ENCODE results near the gene PEF1. TPM values are rescaled to one million over a fixed set of nuclear protein-coding genes. Genes with fewer than 3 reads are reported as not detected.
A peak's percentile ranks its signal among the peaks of the same experiment; 100 is the strongest.

Gene PEF1
- total and polyA plus RNA-seq, 2 of the 8 experiments (the other 6 are each of a cell fraction or from before 2014, with no cell fraction given): 35.2 to 69.2 TPM

DNA sequence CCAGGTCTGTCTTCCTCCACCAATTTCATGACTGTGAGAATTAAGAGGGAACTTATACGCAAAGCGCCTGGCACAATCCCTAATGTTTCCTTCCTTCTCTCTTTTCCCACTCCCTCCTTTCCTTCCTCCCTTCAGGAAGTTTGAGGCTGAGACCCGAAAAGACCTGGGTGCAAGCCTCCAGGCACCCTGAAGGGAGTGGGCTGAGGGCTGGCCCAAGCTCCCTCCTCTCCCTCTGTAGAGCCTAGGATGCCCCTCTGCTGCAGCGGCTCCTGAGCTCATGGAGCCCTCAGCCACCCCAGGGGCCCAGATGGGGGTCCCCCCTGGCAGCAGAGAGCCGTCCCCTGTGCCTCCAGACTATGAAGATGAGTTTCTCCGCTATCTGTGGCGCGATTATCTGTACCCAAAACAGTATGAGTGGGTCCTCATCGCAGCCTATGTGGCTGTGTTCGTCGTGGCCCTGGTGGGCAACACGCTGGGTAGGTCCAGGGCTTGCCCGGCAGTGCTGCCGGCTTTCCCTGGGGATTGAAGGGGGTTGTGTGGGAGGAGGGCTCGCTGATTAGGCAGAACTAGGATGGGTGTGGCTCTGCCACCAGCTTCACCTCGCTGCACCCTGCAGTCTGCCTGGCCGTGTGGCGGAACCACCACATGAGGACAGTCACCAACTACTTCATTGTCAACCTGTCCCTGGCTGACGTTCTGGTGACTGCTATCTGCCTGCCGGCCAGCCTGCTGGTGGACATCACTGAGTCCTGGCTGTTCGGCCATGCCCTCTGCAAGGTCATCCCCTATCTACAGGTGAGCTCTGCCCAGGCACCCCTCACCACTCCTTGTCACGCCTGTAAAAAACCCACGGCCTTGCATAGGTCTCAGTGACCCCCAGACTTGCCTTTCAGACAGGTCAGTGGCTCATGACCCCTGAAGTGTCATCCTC is 25.5 kb downstream of the PEF1 start:
- H3K79me1 ChIP-seq (ENCODE audit: low read depth, low read length): no peaks in the 10 kb centered on the region
- H2BK12ac ChIP-seq (ENCODE audit: low read depth, low read length): peak overlapping the region; percentile 60; the same call in 1 of the 2 replicates
- H4K91ac ChIP-seq (replicated peaks; ENCODE audit: insufficient read length, low read length): no peak overlapping the region
- H2BK20ac ChIP-seq (ENCODE audit: low read length): no peak overlapping the region
- no peak overlapping the region for H3K4me3 ChIP-seq (ENCODE audit: extremely low read depth in 1 of 4, insufficient read depth in 2 of 4, low read depth in 3 of 4, low read length in 4 of 4)
- no peak overlapping the region for H4K8ac ChIP-seq (ENCODE audit: extremely low read depth, insufficient read depth, low read length)
- no peak for DNase-seq (ENCODE audit: low read depth in 1 of 2, low spot score in 2 of 2)
- H3K4me2 ChIP-seq (ENCODE audit: insufficient read depth in 1 of 2, low read depth in 2 of 2, low read length in 2 of 2): peak overlapping the region; percentile 63 to 94; a peak in 1 of 4 replicates
- FAIRE-seq: no peak
- H3K4ac ChIP-seq (replicated peaks; ENCODE audit: insufficient read length, low read depth, low read length): no peak overlapping the region
- H3K9ac ChIP-seq (replicated peaks in 1 of 4; ENCODE audit: extremely low read depth in 1 of 4, low read depth in 3 of 4, low read length in 3 of 4): no peak overlapping the region
- H3K14ac ChIP-seq (ENCODE audit: insufficient read length): no peak overlapping the region
- H3K4me1 ChIP-seq (replicated peaks in 1 of 4; ENCODE audit: control insufficient read depth in 3 of 4, insufficient read depth in 4 of 4, low read length in 3 of 4): peaks cover 2 to 8% (median 6%) of the 10 kb centered on the region in 4 experiments; a peak in 5 of 7 replicates
- H3K18ac ChIP-seq (ENCODE audit: extremely low read depth, low read length): no peak overlapping the region; the same call in 1 of the 2 replicates
- no peak overlapping the region for H3K23ac ChIP-seq (ENCODE audit: insufficient read length)
- TF ChIP-seq PHF8 (conservative IDR thresholded peaks at IDR 0.05; ENCODE audit: low read depth, low read length) (no peak), NANOG (IDR thresholded peaks at IDR 0.05; ENCODE audit: insufficient read depth, low read depth, low read length, poor library complexity, severe bottlenecking) (no peak), KDM1A (IDR thresholded peaks at IDR 0.05; ENCODE audit: borderline replicate concordance, low read length) (no peak), HDAC6 (IDR thresholded peaks at IDR 0.05; ENCODE audit: low read depth, low read length) (no peak), SIX5 (IDR thresholded peaks at IDR 0.05; ENCODE audit: low read depth, low read length) (no peak), EGR1 (IDR thresholded peaks at IDR 0.05; ENCODE audit: borderline replicate concordance, low read depth, low read length) (no peak)
- no peak overlapping the region for H2AFZ ChIP-seq (ENCODE audit: low read length)
- H3K9me3 ChIP-seq (ENCODE audit: insufficient read depth in 2 of 2, low read depth in 1 of 2, low read length in 1 of 2): no peaks in the 10 kb centered on the region
- no peaks in the 10 kb centered on the region for H3K36me3 ChIP-seq (ENCODE audit: control insufficient read depth in 2 of 4, insufficient read depth in 4 of 4, low read length in 3 of 4)
- CTCF ChIA-PET (ENCODE audit: partially characterized antibody): interaction anchor here (0.9 to 4.7 kb wide), 33 partner anchors 8 to 384 kb away, joined by 3 to 25 read pairs (median 4); partner anchors contain the start of gene COL16A1
- no peak overlapping the region for H3K27ac ChIP-seq (ENCODE audit: low read depth, low read length)
- no peak overlapping the region for H2BK5ac ChIP-seq (ENCODE audit: low read depth, low read length)
- H3K23me2 ChIP-seq (ENCODE audit: low read depth, low read length): peaks cover 8% of the 10 kb centered on the region; the same call in 1 of the 2 replicates
- H2BK15ac ChIP-seq (ENCODE audit: low read length): 0 out of 2 replicates have a peak overlapping the region, but pooled peaks have one; percentile 14
- 80% methylated on average over 23 of the region's 23 CpGs; no CpG with 5 or more reads in 1 of the 2 experiments for WGBS, 2 experiments (ENCODE audit: extremely low coverage in 1 of 2, insufficient coverage in 1 of 2, insufficient read length in 1 of 2, insufficient replicate concordance in 2 of 2, low coverage in 1 of 2, low lambda C conversion rate in 2 of 2, missing lambda C conversion rate in 1 of 2)
- H4K20me1 ChIP-seq (replicated peaks in 1 of 2; ENCODE audit: control insufficient read depth in 1 of 2, insufficient read depth in 2 of 2, low read length in 2 of 2): no peaks in the 10 kb centered on the region
- H4K5ac ChIP-seq (ENCODE audit: insufficient read length, low read depth, low read length): no peak overlapping the region
- H2BK120ac ChIP-seq (replicated peaks; ENCODE audit: low read depth, low read length): no peak overlapping the region
- POLR2A ChIA-PET (ENCODE audit: partially characterized antibody): interaction anchor here (0.6 to 2.2 kb wide), 7 partner anchors 7 to 70 kb away, joined by 3 to 8 read pairs (median 3); partner anchors contain the start of gene PEF1
- peaks cover 6 to 22% (median 16%) of the 10 kb centered on the region in 4 experiments for H3K27me3 ChIP-seq (replicated peaks in 1 of 4; ENCODE audit: control insufficient read depth in 3 of 4, extremely low read depth in 1 of 4, insufficient read depth in 3 of 4, low read length in 3 of 4)
- H3K56ac ChIP-seq (replicated peaks; ENCODE audit: insufficient read length, low read depth, low read length): no peak overlapping the region
- no peak overlapping the region for H2AK5ac ChIP-seq (ENCODE audit: low read depth, low read length)
- H3K79me2 ChIP-seq (ENCODE audit: control insufficient read depth in 1 of 2, insufficient read depth in 2 of 2, low read length in 2 of 2): no peaks in the 10 kb centered on the region
